ENCODE results near the gene VTI1B. TPM values are rescaled to one million over a fixed set of nuclear protein-coding genes. Genes with fewer than 3 reads are reported as not detected.

VTI1B gene
- polyA plus RNA-seq, 2 of the 4 experiments (the other 2 are of a cell fraction): 77.5 to 102 TPM

DNA sequence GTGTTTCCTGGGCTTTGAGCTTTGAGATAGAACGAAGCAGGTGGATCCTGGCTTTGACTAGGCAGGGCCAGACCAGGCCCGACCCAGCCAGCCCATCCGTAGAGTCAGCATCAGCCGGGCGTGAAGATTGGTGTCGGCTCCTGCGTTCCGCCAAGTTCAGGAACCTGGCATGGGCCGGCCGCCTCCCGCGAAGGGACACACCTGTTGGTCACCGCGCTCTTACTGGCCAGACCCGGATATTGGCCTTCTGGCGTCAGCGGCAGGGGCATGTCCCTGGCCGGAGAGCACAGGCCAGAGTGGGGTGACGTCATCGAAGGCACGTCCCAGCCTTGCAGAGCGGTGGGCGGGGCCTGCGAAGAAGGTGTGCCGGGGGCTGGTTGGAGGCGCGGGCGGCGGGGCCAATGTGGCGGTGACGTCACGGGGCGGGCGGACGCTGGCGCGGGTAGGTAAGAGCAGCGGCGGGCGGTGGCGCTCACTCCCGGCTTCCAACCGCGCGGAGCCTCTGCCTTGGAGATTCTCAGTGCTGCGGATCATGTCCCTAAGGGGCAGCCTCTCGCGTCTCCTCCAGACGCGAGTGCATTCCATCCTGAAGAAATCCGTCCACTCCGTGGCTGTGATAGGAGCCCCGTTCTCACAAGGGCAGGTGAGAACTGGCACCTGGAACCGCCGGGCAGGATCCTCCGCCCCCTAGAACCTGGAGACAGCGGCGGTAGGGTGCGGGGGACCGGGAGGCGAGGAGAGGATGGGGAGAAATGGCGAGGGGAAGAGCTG is 54.8 kb downstream of the VTI1B start, which contains the start of gene ARG2:
TSS of gene ARG2 (plus strand) at position 475 of the 771 bp plus-strand sequence. CDS start at position 533, 58 bp downstream.
- peak; percentile 91 to 96 for DNase-seq (ENCODE audit: low read depth in 1 of 2, low spot score in 1 of 2)
- FAIRE-seq: no peak
- Histone ChIP-seq H3K4me3 (peak within 1 kb of the TSS; percentile 52), H3K4me1 (peaks cover 23% of the 10 kb centered on the region), H3K9me3 (no peaks in the 10 kb centered on the region), H3K4me2 (peak within 1 kb of the TSS; percentile 92), H3K27ac (peak within 1 kb of the TSS; percentile 31 to 46; a peak in 4 of 6 replicates)
- TF ChIP-seq, protein P1, sequence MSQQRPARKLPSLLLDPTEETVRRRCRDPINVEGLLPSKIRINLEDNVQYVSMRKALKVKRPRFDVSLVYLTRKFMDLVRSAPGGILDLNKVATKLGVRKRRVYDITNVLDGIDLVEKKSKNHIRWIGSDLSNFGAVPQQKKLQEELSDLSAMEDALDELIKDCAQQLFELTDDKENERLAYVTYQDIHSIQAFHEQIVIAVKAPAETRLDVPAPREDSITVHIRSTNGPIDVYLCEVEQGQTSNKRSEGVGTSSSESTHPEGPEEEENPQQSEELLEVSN (IDR thresholded peaks at IDR 0.05; ENCODE audit: borderline replicate concordance, low read depth): no peak
- TF ChIP-seq CBX8 (IDR thresholded peaks at IDR 0.05) (no peak), HOXB5 (CRISPR knock-in tag; IDR thresholded peaks at IDR 0.05) (no peak), SREBF2 (IDR thresholded peaks at IDR 0.05) (no peak), ESRRA (IDR thresholded peaks at IDR 0.05; ENCODE audit: borderline replicate concordance, low read length) (no peak), BHLHE40 (IDR thresholded peaks at IDR 0.05; ENCODE audit: low read depth, low read length) (0 out of 2 replicates have a peak, but pooled peaks have one; percentile 41), CHD4 (IDR thresholded peaks at IDR 0.05; ENCODE audit: borderline replicate concordance) (no peak), HOXB13 (CRISPR knock-in tag; IDR thresholded peaks at IDR 0.05; ENCODE audit: low read depth) (no peak), FOSL2 (IDR thresholded peaks at IDR 0.05) (no peak), FOSL2 (CRISPR knock-in tag; IDR thresholded peaks at IDR 0.05) (peak; percentile 95), POLR2A (IDR thresholded peaks at IDR 0.05; ENCODE audit: low read length) (no peak), EP300 (IDR thresholded peaks at IDR 0.05) (no peak), FOXS1 (CRISPR knock-in tag; IDR thresholded peaks at IDR 0.05) (no peak), PHF8 (IDR thresholded peaks at IDR 0.05; ENCODE audit: borderline replicate concordance, low read depth) (peak; percentile 54; the same call in 1 of the 2 replicates), RFX5 (IDR thresholded peaks at IDR 0.05) (0 out of 2 replicates have a peak, but pooled peaks have one; percentile 61)
- TF ChIP-seq, protein P2, sequence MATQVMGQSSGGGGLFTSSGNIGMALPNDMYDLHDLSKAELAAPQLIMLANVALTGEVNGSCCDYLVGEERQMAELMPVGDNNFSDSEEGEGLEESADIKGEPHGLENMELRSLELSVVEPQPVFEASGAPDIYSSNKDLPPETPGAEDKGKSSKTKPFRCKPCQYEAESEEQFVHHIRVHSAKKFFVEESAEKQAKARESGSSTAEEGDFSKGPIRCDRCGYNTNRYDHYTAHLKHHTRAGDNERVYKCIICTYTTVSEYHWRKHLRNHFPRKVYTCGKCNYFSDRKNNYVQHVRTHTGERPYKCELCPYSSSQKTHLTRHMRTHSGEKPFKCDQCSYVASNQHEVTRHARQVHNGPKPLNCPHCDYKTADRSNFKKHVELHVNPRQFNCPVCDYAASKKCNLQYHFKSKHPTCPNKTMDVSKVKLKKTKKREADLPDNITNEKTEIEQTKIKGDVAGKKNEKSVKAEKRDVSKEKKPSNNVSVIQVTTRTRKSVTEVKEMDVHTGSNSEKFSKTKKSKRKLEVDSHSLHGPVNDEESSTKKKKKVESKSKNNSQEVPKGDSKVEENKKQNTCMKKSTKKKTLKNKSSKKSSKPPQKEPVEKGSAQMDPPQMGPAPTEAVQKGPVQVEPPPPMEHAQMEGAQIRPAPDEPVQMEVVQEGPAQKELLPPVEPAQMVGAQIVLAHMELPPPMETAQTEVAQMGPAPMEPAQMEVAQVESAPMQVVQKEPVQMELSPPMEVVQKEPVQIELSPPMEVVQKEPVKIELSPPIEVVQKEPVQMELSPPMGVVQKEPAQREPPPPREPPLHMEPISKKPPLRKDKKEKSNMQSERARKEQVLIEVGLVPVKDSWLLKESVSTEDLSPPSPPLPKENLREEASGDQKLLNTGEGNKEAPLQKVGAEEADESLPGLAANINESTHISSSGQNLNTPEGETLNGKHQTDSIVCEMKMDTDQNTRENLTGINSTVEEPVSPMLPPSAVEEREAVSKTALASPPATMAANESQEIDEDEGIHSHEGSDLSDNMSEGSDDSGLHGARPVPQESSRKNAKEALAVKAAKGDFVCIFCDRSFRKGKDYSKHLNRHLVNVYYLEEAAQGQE (IDR thresholded peaks at IDR 0.05): no peak
- TF ChIP-seq, protein P3, sequence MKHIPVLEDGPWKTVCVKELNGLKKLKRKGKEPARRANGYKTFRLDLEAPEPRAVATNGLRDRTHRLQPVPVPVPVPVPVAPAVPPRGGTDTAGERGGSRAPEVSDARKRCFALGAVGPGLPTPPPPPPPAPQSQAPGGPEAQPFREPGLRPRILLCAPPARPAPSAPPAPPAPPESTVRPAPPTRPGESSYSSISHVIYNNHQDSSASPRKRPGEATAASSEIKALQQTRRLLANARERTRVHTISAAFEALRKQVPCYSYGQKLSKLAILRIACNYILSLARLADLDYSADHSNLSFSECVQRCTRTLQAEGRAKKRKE (CRISPR knock-in tag; IDR thresholded peaks at IDR 0.05; ENCODE audit: low read depth): no peak
- TF ChIP-seq, protein P4, sequence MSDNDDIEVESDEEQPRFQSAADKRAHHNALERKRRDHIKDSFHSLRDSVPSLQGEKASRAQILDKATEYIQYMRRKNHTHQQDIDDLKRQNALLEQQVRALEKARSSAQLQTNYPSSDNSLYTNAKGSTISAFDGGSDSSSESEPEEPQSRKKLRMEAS (IDR thresholded peaks at IDR 0.05): peak; percentile 61
- POLR2A ChIA-PET: interaction anchor here (1.0 to 1.1 kb wide), 2 partner anchors 20 to 55 kb away, joined by 3 to 4 read pairs; partner anchors contain the start of genes PIGH and VTI1B
- ATAC-seq: peak; percentile 91 to 94
- CTCF ChIA-PET: interaction anchor here (0.6 to 5.9 kb wide), 34 partner anchors 8 to 193 kb away, joined by 3 to 74 read pairs (median 6); partner anchors contain the start of genes PIGH, RDH12 and VTI1B
- WGBS (ENCODE audit: missing lambda C conversion rate): 4% methylated on average over 19 of the region's 62 CpGs

DNA sequence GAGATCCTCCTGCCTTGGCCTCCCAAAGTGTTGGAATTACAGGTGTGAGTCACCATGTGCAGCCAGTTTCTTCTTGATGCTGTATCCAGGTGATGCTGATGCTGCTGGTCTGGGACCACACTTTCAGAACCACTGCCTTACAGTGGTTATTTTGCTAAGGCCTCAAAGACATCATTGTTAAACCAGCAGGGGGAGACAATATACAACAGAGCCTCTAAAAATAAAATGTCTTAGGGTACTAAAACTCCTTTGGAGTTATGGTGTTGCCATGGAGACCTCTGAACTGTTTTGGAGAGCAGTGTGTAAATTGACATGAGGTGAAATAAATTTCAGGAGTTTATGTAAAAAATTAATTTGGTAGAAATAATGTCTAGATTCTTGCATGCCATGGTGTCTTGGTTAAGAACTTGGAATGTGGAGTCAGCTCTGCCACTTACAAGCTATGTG is 55.8 kb downstream of the VTI1B start:
- CTCF ChIA-PET: interaction anchor here (0.6 to 5.9 kb wide), 35 partner anchors 9 to 192 kb away, joined by 3 to 74 read pairs (median 6); partner anchors contain the start of genes PIGH, RDH12 and VTI1B
- peak overlapping the region; percentile 92 for H3K4me2 ChIP-seq
- no peak overlapping the region for H3K27ac ChIP-seq
- ATAC-seq: peak; percentile 60 to 77; a peak in 5 of 6 replicates
- DNase-seq (ENCODE audit: low read depth in 1 of 2, low spot score in 1 of 2): peak; percentile 67 to 76
- TF ChIP-seq NR3C1 (IDR thresholded peaks at IDR 0.05) (no peak), RNF2 (IDR thresholded peaks at IDR 0.05; ENCODE audit: borderline replicate concordance, low read depth) (no peak), RAD21 (conservative IDR thresholded peaks at IDR 0.05 in 1 of 2, IDR thresholded peaks at IDR 0.05 in 1 of 2) (peak; percentile 73 to 74), PHF8 (IDR thresholded peaks at IDR 0.05; ENCODE audit: borderline replicate concordance, low read depth) (no peak), SMC3 (IDR thresholded peaks at IDR 0.05) (peak; percentile 78), EP300 (IDR thresholded peaks at IDR 0.05) (no peak)
- TF ChIP-seq, protein P5, sequence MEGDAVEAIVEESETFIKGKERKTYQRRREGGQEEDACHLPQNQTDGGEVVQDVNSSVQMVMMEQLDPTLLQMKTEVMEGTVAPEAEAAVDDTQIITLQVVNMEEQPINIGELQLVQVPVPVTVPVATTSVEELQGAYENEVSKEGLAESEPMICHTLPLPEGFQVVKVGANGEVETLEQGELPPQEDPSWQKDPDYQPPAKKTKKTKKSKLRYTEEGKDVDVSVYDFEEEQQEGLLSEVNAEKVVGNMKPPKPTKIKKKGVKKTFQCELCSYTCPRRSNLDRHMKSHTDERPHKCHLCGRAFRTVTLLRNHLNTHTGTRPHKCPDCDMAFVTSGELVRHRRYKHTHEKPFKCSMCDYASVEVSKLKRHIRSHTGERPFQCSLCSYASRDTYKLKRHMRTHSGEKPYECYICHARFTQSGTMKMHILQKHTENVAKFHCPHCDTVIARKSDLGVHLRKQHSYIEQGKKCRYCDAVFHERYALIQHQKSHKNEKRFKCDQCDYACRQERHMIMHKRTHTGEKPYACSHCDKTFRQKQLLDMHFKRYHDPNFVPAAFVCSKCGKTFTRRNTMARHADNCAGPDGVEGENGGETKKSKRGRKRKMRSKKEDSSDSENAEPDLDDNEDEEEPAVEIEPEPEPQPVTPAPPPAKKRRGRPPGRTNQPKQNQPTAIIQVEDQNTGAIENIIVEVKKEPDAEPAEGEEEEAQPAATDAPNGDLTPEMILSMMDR (IDR thresholded peaks at IDR 0.05): peak; percentile 84
- FAIRE-seq: no peak
- H3K4me1 ChIP-seq: peaks cover 23% of the 10 kb centered on the region
- H3K4me3 ChIP-seq: no peak overlapping the region; the same call in 2 of the 3 replicates
- no peaks in the 10 kb centered on the region for H3K9me3 ChIP-seq
- POLR2A ChIA-PET: interaction anchor here (0.8 to 1.1 kb wide), 2 partner anchors 19 to 77 kb away, joined by 3 to 4 read pairs; partner anchors contain the start of genes PIGH and RDH11

Data from A549 (cell line).